Uterus (tissue), 2 donors: Measurements from ENCODE around the gene C10orf62.
"Not testable (repeated sequence)": the region's sequence is repeated elsewhere in the genome, so short reads cannot be mapped to it uniquely, and the experiment has no call there.

Source experiments
- POLR2A ChIP-seq, 2 donors: fragments of 450-650 bp; IDR thresholded peaks; one replicate each; pipeline ENCODE4 v1.6.1; 2016; ENCODE audit warnings: antibody characterized with exemption in 2 of 2, mild to moderate bottlenecking in 1 of 2, moderate library complexity in 1 of 2
- TF ChIP-seq, protein P1 (sequence below), 4 experiments: fragments of 200-600 bp in 2 of 4; fragments of 450-650 bp in 2 of 4; sonication (generic) in 2 of 4; IDR thresholded peaks; one replicate each; pipeline ENCODE4 v1.5.1; 2016 to 2019; ENCODE audit warnings: antibody characterized with exemption in 4 of 4, mild to moderate bottlenecking in 2 of 4, moderate library complexity in 1 of 4

DNA sequence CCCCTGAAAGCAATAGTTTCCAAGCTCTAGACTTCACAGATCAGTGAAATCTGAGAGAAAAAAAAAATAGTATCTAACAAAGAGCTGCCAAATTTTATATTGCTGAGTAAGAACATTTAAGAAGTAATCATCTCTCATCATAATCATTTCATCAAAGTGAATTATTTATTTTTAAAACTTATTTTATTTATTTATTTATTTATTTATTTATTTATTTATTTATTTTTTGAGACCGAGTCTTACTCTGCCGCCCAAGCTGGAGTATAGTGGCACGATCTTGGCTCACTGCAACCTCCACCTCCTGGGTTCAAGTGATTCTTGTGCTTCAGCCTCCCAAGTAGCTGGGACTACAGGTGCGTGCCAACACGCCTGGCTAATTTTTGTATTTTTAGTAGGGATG is 13.0 kb upstream of the C10orf62 start:
- TF ChIP-seq, protein P1, sequence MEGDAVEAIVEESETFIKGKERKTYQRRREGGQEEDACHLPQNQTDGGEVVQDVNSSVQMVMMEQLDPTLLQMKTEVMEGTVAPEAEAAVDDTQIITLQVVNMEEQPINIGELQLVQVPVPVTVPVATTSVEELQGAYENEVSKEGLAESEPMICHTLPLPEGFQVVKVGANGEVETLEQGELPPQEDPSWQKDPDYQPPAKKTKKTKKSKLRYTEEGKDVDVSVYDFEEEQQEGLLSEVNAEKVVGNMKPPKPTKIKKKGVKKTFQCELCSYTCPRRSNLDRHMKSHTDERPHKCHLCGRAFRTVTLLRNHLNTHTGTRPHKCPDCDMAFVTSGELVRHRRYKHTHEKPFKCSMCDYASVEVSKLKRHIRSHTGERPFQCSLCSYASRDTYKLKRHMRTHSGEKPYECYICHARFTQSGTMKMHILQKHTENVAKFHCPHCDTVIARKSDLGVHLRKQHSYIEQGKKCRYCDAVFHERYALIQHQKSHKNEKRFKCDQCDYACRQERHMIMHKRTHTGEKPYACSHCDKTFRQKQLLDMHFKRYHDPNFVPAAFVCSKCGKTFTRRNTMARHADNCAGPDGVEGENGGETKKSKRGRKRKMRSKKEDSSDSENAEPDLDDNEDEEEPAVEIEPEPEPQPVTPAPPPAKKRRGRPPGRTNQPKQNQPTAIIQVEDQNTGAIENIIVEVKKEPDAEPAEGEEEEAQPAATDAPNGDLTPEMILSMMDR (IDR thresholded peaks at IDR 0.05), result not testable (repeated sequence)
- TF ChIP-seq POLR2A (IDR thresholded peaks at IDR 0.05), result not testable (repeated sequence)
